B cell (primary cell): ENCODE results near the gene IL1A. TPM values are rescaled to one million over a fixed set of nuclear protein-coding genes. Genes with fewer than 3 reads are reported as not detected.

Experiments
- ATAC-seq: fragments of 200-7000 bp; cut with Tn5 transposase; one replicate; pipeline ENCODE4 v1.10.0; 2021; ENCODE audit warnings: low read depth, mild to moderate bottlenecking, moderate number of reproducible peaks, moderate library complexity
- CTCF ChIA-PET: fragments of 350-600 bp; sonication (Branson Sonifier 250); formaldehyde crosslinking; loops from one replicate; lab custom pipeline; 2021; ENCODE audit warnings: antibody characterized with exemption, inconsistent platforms; lab: Charles Lee
- POLR2A ChIA-PET: fragments of 350-600 bp; sonication (Branson Sonifier 250); formaldehyde crosslinking; loops from one replicate; lab custom pipeline; 2021; ENCODE audit warnings: antibody characterized with exemption; lab: Charles Lee
- DNase-seq: peaks from one replicate; pipeline ENCODE4 v3.0.0; 2013
- H2AFZ ChIP-seq: 2 replicates; pipeline ENCODE4 v1.6.1; 2012; ENCODE audit warnings: mild to moderate bottlenecking, low read depth, low read length; ENCODE audit not compliant: insufficient read depth, poor library complexity, severe bottlenecking
- H3K27ac ChIP-seq, 2 donors: 1 replicate in 1 of 2; 2 replicates in 1 of 2; pipeline ENCODE4 v1.5.1; 2012 to 2013; ENCODE audit warnings: low read length in 2 of 2, mild to moderate bottlenecking in 2 of 2, moderate library complexity in 1 of 2
- H3K27me3 ChIP-seq, 4 experiments: fragments of 200-600 bp in 1 of 4; sonication (generic) in 1 of 4; replicated peaks in 1 of 4; 1 replicate in 2 of 4; 2 replicates in 2 of 4; pipeline versions ENCODE4 v1.6.1 to v1.7.0; 2013 to 2016; ENCODE audit warnings: low read length in 3 of 4, mild to moderate bottlenecking in 2 of 4, mixed read lengths in 1 of 4, moderate library complexity in 1 of 4; ENCODE audit not compliant: insufficient read depth in 4 of 4, control insufficient read depth in 3 of 4; ENCODE audit errors: control extremely low read depth in 1 of 4
- H3K36me3 ChIP-seq, 2 experiments: replicated peaks in 1 of 2; 1 replicate in 1 of 2; 2 replicates in 1 of 2; pipeline versions ENCODE4 v1.6.1 to v1.7.1; 2013; ENCODE audit warnings: low read length in 1 of 2; ENCODE audit not compliant: insufficient read depth in 2 of 2, control insufficient read depth in 1 of 2; ENCODE audit errors: control extremely low read depth in 1 of 2, extremely low read depth in 1 of 2
- H3K4me1 ChIP-seq, 2 donors: fragments of 200-600 bp in 1 of 2; sonication (generic) in 1 of 2; 1 replicate in 1 of 2; 2 replicates in 1 of 2; pipeline versions ENCODE4 v1.5.1 to v1.6.1; 2013 to 2017; ENCODE audit warnings: low read length in 2 of 2; ENCODE audit not compliant: control insufficient read depth in 2 of 2, insufficient read depth in 2 of 2
- H3K4me2 ChIP-seq: replicated peaks from 2 replicates; pipeline ENCODE3; 2012; ENCODE audit warnings: mild to moderate bottlenecking, low read depth, low read length; ENCODE audit not compliant: poor library complexity, severe bottlenecking
- H3K4me3 ChIP-seq, 5 experiments: fragments of 200-600 bp in 1 of 5; sonication (generic) in 1 of 5; 1 replicate in 3 of 5; 2 replicates in 2 of 5; pipeline versions ENCODE4 v1.5.1 to v1.7.0; 2011 to 2016; ENCODE audit warnings: low read length in 4 of 5, mild to moderate bottlenecking in 4 of 5, low read depth in 2 of 5, control low read depth in 1 of 5, moderate library complexity in 1 of 5; ENCODE audit not compliant: insufficient read depth in 1 of 5; ENCODE audit errors: control extremely low read depth in 1 of 5, extremely low read depth in 1 of 5
- H3K79me2 ChIP-seq: fragments of 200-600 bp; sonication (generic); one replicate; pipeline ENCODE4 v1.6.0; 2016; ENCODE audit warnings: low read length; ENCODE audit not compliant: control insufficient read depth, insufficient read depth
- H3K9ac ChIP-seq: fragments of 200-600 bp; sonication (generic); 2 replicates; pipeline ENCODE4 v1.6.1; 2017; ENCODE audit warnings: mild to moderate bottlenecking, low read length, moderate library complexity
- H3K9me3 ChIP-seq, 3 donors: one replicate each; pipeline versions ENCODE4 v1.6.1 to v1.7.1; 2013; ENCODE audit warnings: low read length in 2 of 3; ENCODE audit not compliant: control insufficient read depth in 2 of 3, insufficient read depth in 1 of 3; ENCODE audit errors: control extremely low read depth in 1 of 3
- H4K20me1 ChIP-seq: 2 replicates; pipeline ENCODE4 v1.6.0; 2012; ENCODE audit warnings: mild to moderate bottlenecking, low read length; ENCODE audit not compliant: insufficient read depth, control insufficient read depth, poor library complexity, severe bottlenecking
- H3K27ac Mint-ChIP-seq: one replicate; pipeline ENCODE4 v1.8.0; 2021; ENCODE audit warnings: mixed read lengths
- H3K27me3 Mint-ChIP-seq: one replicate; pipeline ENCODE4 v1.8.0; 2021; ENCODE audit warnings: mixed read lengths
- H3K4me1 Mint-ChIP-seq: one replicate; pipeline ENCODE4 v1.8.0; 2021; ENCODE audit warnings: mixed read lengths
- H3K4me3 Mint-ChIP-seq: one replicate; pipeline ENCODE4 v1.8.0; 2021; ENCODE audit warnings: mixed read lengths
- H3K9me3 Mint-ChIP-seq: one replicate; pipeline ENCODE4 v1.8.0; 2022; ENCODE audit warnings: mixed read lengths; ENCODE audit not compliant: insufficient read depth
- CTCF ChIP-seq: fragments of 200-600 bp; IDR thresholded peaks from one replicate; pipeline ENCODE4 v1.8.0; 2022; ENCODE audit warnings: antibody characterized with exemption, mild to moderate bottlenecking
- EZH2 ChIP-seq: IDR thresholded peaks from 2 replicates; pipeline ENCODE4 v1.6.1; 2012; ENCODE audit warnings: borderline replicate concordance, low read depth, mild to moderate bottlenecking, moderate library complexity, low read length; ENCODE audit not compliant: insufficient read depth, poor library complexity, severe bottlenecking
- WGBS: methylation state at CpG from one replicate; pipeline ENCODE4 v1.1.5; 2013; ENCODE audit warnings: missing lambda C conversion rate; ENCODE audit not compliant: insufficient coverage; 5-methylcytosine and 5-hydroxymethylcytosine counted together
- intact Hi-C: fragments of 100-400 bp; cut with micrococcal nuclease; formaldehyde crosslinking; loops from one replicate; pipeline ENCODE4 v1.10.0; 2022
- polyA plus RNA-seq: library from polyadenylated mRNA; depleted of rRNA; stranded (reverse); fragments of >200 nt; gene quantifications from 2 replicates; pipeline ENCODE4 v1.2.3, GENCODE V29; 2012
- total RNA-seq, 2 donors: library from RNA; stranded (reverse); fragments of 120-200 nt in 1 of 2; gene quantifications; 1 replicate in 1 of 2; 2 replicates in 1 of 2; pipeline versions ENCODE4 v1.2.3 to v1.2.4, GENCODE V29; 2013 to 2022

IL1A gene
- total and polyA plus RNA-seq, 2 donors (not counting 1 experiment from before 2014, with no cell fraction given), result 0.15 TPM; not detected in 1

- Histone ChIP-seq H3K4me1 (peaks cover 11 to 14% of the 10 kb centered on the region in 2 donors), H3K27ac (no peak overlapping the region), H4K20me1 (no peaks in the 10 kb centered on the region), H3K4me3 (no peak overlapping the region), H3K9me3 (no peaks in the 10 kb centered on the region), H3K27me3 (no peaks in the 10 kb centered on the region), H3K9ac (no peak overlapping the region), H3K36me3 (no peaks in the 10 kb centered on the region), H2AFZ (no peak overlapping the region), H3K4me2 (no peak overlapping the region), H3K79me2 (no peaks in the 10 kb centered on the region)
- H3K9me3 Mint-ChIP-seq, result no peaks in the 10 kb centered on the region
- H3K4me1 Mint-ChIP-seq, result peaks cover 14% of the 10 kb centered on the region
- ChIA-PET POLR2A (no interaction called here), CTCF (no interaction called here)
- WGBS, result 100% methylated on average over 3 of the region's 6 CpGs
- DNase-seq (no peak), ATAC-seq (no peak)
- no peak overlapping the region for H3K27ac Mint-ChIP-seq
- intact Hi-C loops, result no loop called here
- TF ChIP-seq CTCF, result no peak
- TF ChIP-seq EZH2, result no peak
- H3K4me3 Mint-ChIP-seq, result no peak overlapping the region
- peaks cover 6% of the 10 kb centered on the region for H3K27me3 Mint-ChIP-seq
Observed at GRCh38 chr2:112827604-112828185, 43.4 kb upstream of the IL1A start.

- Histone ChIP-seq H3K9ac (no peak overlapping the region), H3K9me3 (no peaks in the 10 kb centered on the region), H3K4me3 (no peak overlapping the region), H4K20me1 (no peaks in the 10 kb centered on the region), H3K4me1 (peaks cover 9 to 10% of the 10 kb centered on the region in 2 donors), H3K36me3 (no peaks in the 10 kb centered on the region), H3K27me3 (no peaks in the 10 kb centered on the region), H3K79me2 (no peaks in the 10 kb centered on the region), H2AFZ (no peak overlapping the region), H3K4me2 (no peak overlapping the region), H3K27ac (no peak overlapping the region)
- WGBS, result 100% methylated on average over 1 of the region's 3 CpGs
- H3K27ac Mint-ChIP-seq, result no peak overlapping the region
- no peak for TF ChIP-seq CTCF
- TF ChIP-seq EZH2, result no peak
- ATAC-seq (no peak), DNase-seq (no peak)
- no peak overlapping the region for H3K4me3 Mint-ChIP-seq
- intact Hi-C loops, result no loop called here
- ChIA-PET POLR2A (no interaction called here), CTCF (no interaction called here)
- H3K4me1 Mint-ChIP-seq, result peaks cover 10% of the 10 kb centered on the region
- no peaks in the 10 kb centered on the region for H3K9me3 Mint-ChIP-seq
- peaks cover 6% of the 10 kb centered on the region for H3K27me3 Mint-ChIP-seq
Observed at GRCh38 chr2:112827009-112827408, 42.7 kb upstream of the IL1A start.
